CD14-positive monocyte (primary cell): ENCODE measurements around the gene TMEM184A. TPM values are rescaled to one million over a fixed set of nuclear protein-coding genes. Genes with fewer than 3 reads are reported as not detected.
"Not testable (repeated sequence)": the region's sequence is repeated elsewhere in the genome, so short reads cannot be mapped to it uniquely, and the experiment has no call there.

Experiments
- DNase-seq, 3 donors: peaks; one replicate each; pipeline ENCODE4 v3.0.0-alpha.2; 2011 to 2022
- H2AFZ ChIP-seq: 2 replicates; pipeline ENCODE4 v1.6.0; 2012; ENCODE audit warnings: mild to moderate bottlenecking, low read depth, low read length, inconsistent platforms; ENCODE audit not compliant: insufficient read depth, poor library complexity, severe bottlenecking
- H3K27ac ChIP-seq, 2 donors: 1 replicate in 1 of 2; 2 replicates in 1 of 2; pipeline ENCODE4 v1.5.1; 2012 to 2013; ENCODE audit warnings: low read length in 2 of 2, control low read depth in 1 of 2, inconsistent platforms in 1 of 2, low read depth in 1 of 2, mild to moderate bottlenecking in 1 of 2
- H3K27me3 ChIP-seq, 2 donors: one replicate each; pipeline versions ENCODE4 v1.6.0 to v1.6.1; 2011 to 2013; ENCODE audit warnings: low read length in 2 of 2; ENCODE audit not compliant: control insufficient read depth in 2 of 2, insufficient read depth in 2 of 2
- H3K36me3 ChIP-seq, 2 donors: replicated peaks in 1 of 2; 1 replicate in 1 of 2; 2 replicates in 1 of 2; pipeline versions ENCODE4 v1.5.1 to v1.6.1; 2012 to 2013; ENCODE audit warnings: low read length in 2 of 2, control low read depth in 1 of 2, inconsistent platforms in 1 of 2, mild to moderate bottlenecking in 1 of 2; ENCODE audit not compliant: insufficient read depth in 2 of 2, control insufficient read depth in 1 of 2
- H3K4me1 ChIP-seq, 2 donors: 1 replicate in 1 of 2; 2 replicates in 1 of 2; pipeline versions ENCODE4 v1.5.1 to v1.6.1; 2012 to 2013; ENCODE audit warnings: low read length in 2 of 2, control low read depth in 1 of 2, inconsistent platforms in 1 of 2, mild to moderate bottlenecking in 1 of 2, moderate library complexity in 1 of 2; ENCODE audit not compliant: insufficient read depth in 2 of 2, control insufficient read depth in 1 of 2
- H3K4me2 ChIP-seq: replicated peaks from 2 replicates; pipeline ENCODE3; 2012; ENCODE audit warnings: low read length, moderate library complexity, mild to moderate bottlenecking; ENCODE audit not compliant: poor library complexity, severe bottlenecking; ENCODE audit errors: extremely low read depth
- H3K4me3 ChIP-seq, 3 experiments: fragments of 200-600 bp in 1 of 3; sonication (generic) in 1 of 3; replicated peaks in 1 of 3; 1 replicate in 2 of 3; 2 replicates in 1 of 3; pipeline ENCODE4 v1.5.1; 2011 to 2013; ENCODE audit warnings: low read length in 3 of 3, mild to moderate bottlenecking in 3 of 3, control low read depth in 2 of 3, low read depth in 2 of 3, inconsistent platforms in 1 of 3, moderate library complexity in 1 of 3
- H3K79me2 ChIP-seq: 2 replicates; pipeline ENCODE4 v1.6.0; 2012; ENCODE audit warnings: mild to moderate bottlenecking, control low read depth, inconsistent platforms, low read length, moderate library complexity; ENCODE audit not compliant: insufficient read depth
- H3K9ac ChIP-seq: 2 replicates; pipeline ENCODE4 v1.6.0; 2017; ENCODE audit warnings: low read length, mild to moderate bottlenecking; ENCODE audit not compliant: insufficient read depth, poor library complexity, severe bottlenecking
- H3K9me3 ChIP-seq, 2 donors: replicated peaks in 1 of 2; 1 replicate in 1 of 2; 2 replicates in 1 of 2; pipeline versions ENCODE4 v1.5.1 to v1.6.1; 2012 to 2013; ENCODE audit warnings: low read length in 2 of 2, control low read depth in 1 of 2; ENCODE audit not compliant: control insufficient read depth in 1 of 2, insufficient read depth in 1 of 2
- H4K20me1 ChIP-seq: 2 replicates; pipeline ENCODE4 v1.6.0; 2012; ENCODE audit warnings: mild to moderate bottlenecking, low read length, control low read depth, moderate library complexity; ENCODE audit not compliant: insufficient read depth
- H3K27ac Mint-ChIP-seq, 7 donors: one replicate each; pipeline ENCODE4 v1.8.0; 2020; ENCODE audit warnings: mild to moderate bottlenecking in 7 of 7, mixed read lengths in 7 of 7, moderate library complexity in 6 of 7, inconsistent platforms in 2 of 7
- H3K27me3 Mint-ChIP-seq, 3 donors: one replicate each; pipeline ENCODE4 v1.8.0; 2021 to 2022; ENCODE audit warnings: low read depth in 3 of 3, mild to moderate bottlenecking in 3 of 3, mixed read lengths in 3 of 3, moderate library complexity in 3 of 3, inconsistent platforms in 1 of 3
- H3K36me3 Mint-ChIP-seq, 2 donors: one replicate each; pipeline ENCODE4 v1.8.0; 2020; ENCODE audit warnings: mixed read lengths in 2 of 2, inconsistent platforms in 1 of 2, mild to moderate bottlenecking in 1 of 2
- H3K4me1 Mint-ChIP-seq: one replicate; pipeline ENCODE4 v1.8.0; 2020; ENCODE audit warnings: mild to moderate bottlenecking, mixed read lengths
- H3K4me3 Mint-ChIP-seq, 2 donors: one replicate each; pipeline ENCODE4 v1.8.0; 2020; ENCODE audit warnings: mild to moderate bottlenecking in 2 of 2, mixed read lengths in 2 of 2, moderate library complexity in 1 of 2
- H3K9me3 Mint-ChIP-seq, 7 donors: one replicate each; pipeline ENCODE4 v1.8.0; 2020 to 2022; ENCODE audit warnings: mixed read lengths in 7 of 7, mild to moderate bottlenecking in 6 of 7, moderate library complexity in 6 of 7, inconsistent platforms in 2 of 7
- WGBS: methylation state at CpG from one replicate; pipeline ENCODE4 v1.1.5; 2013; ENCODE audit warnings: missing lambda C conversion rate; ENCODE audit not compliant: insufficient coverage; 5-methylcytosine and 5-hydroxymethylcytosine counted together
- intact Hi-C, 2 donors: fragments of 100-400 bp; cut with micrococcal nuclease; formaldehyde crosslinking; loops; one replicate each; pipeline versions ENCODE4 v1.15.0 to v1.15.1; 2023
- polyA plus RNA-seq, 3 donors: library from polyadenylated mRNA; depleted of rRNA in 1 of 3; unstranded in 2 of 3; stranded (reverse) in 1 of 3; fragments of 300-500 nt in 2 of 3; fragments of >200 nt in 1 of 3; fragmentation: Illumina TruSeq in 2 of 3; gene quantifications; 1 replicate in 2 of 3; 2 replicates in 1 of 3; pipeline ENCODE4 v1.2.3, GENCODE V29; 2012 to 2021
- TF ChIP-seq, protein P1 (sequence below): fragments of 200-600 bp; IDR thresholded peaks from one replicate; pipeline ENCODE4 v1.8.0; 2022; ENCODE audit warnings: antibody characterized with exemption, mild to moderate bottlenecking

TMEM184A gene
- polyA plus RNA-seq, 3 donors, result not detected

DNA sequence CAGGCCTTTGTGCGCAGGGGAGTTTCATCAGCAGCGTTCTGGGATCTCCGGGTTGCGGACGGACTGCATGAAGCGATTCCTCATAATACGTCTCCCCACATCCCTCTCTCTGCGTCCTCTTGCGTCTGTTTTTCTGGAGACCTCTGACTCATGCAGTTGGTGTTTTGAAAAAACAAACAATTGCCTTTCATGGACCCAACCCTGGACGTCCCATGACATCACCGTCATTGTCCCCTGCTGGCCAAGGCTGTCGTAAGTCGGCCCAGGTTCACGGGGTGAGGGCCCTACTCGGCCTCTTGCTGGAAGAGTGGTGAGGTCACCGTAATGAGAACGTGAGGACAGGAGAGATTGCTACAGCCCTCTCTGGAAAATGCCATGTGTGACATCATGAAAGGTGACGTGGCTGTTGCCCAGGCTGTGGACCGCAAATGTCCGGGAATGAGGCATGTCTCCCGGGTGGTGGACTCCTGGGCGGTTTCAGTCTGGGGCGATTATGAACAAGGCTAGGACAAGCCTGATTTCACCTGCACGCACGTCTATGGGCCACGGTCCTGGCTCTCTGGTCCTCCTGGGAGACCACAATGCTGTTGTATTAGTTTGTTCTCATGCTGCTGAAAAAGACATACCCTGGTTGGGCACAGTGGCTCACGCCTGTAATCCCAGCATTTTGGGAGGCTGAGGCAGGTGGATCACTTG, 35.3 kb downstream of the TMEM184A start:
- no peak overlapping the region for H3K9ac ChIP-seq
- H3K27ac ChIP-seq, result no peak overlapping the region
- 95% methylated on average over 19 of the region's 27 CpGs for WGBS
- H3K4me3 ChIP-seq, result no peak overlapping the region
- peaks cover 0 to 2% of the 10 kb centered on the region in 2 donors for H3K4me1 ChIP-seq
- H3K27me3 ChIP-seq, result no peaks in the 10 kb centered on the region
- H2AFZ ChIP-seq, result no peak overlapping the region
- TF ChIP-seq, protein P1, sequence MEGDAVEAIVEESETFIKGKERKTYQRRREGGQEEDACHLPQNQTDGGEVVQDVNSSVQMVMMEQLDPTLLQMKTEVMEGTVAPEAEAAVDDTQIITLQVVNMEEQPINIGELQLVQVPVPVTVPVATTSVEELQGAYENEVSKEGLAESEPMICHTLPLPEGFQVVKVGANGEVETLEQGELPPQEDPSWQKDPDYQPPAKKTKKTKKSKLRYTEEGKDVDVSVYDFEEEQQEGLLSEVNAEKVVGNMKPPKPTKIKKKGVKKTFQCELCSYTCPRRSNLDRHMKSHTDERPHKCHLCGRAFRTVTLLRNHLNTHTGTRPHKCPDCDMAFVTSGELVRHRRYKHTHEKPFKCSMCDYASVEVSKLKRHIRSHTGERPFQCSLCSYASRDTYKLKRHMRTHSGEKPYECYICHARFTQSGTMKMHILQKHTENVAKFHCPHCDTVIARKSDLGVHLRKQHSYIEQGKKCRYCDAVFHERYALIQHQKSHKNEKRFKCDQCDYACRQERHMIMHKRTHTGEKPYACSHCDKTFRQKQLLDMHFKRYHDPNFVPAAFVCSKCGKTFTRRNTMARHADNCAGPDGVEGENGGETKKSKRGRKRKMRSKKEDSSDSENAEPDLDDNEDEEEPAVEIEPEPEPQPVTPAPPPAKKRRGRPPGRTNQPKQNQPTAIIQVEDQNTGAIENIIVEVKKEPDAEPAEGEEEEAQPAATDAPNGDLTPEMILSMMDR, result no peak
- Mint-ChIP-seq H3K4me3 (no peak overlapping the region), H3K36me3 (no peaks in the 10 kb centered on the region), H3K4me1 (peaks cover 6% of the 10 kb centered on the region), H3K9me3 (peaks cover 0 to 21% (median 9%) of the 10 kb centered on the region in 7 donors), H3K27ac (peak overlapping the region in 1 of 7 donors; percentile 54), H3K27me3 (peaks cover 0 to 3% (median 0%) of the 10 kb centered on the region in 3 donors)
- H3K4me2 ChIP-seq, result no peak overlapping the region
- H3K9me3 ChIP-seq, result no peaks in the 10 kb centered on the region
- intact Hi-C loops, result no loop called here
- no peaks in the 10 kb centered on the region for H3K36me3 ChIP-seq
- no peaks in the 10 kb centered on the region for H4K20me1 ChIP-seq
- H3K79me2 ChIP-seq, result no peaks in the 10 kb centered on the region
- peak in 1 of 3 donors; percentile 49 for DNase-seq

DNA sequence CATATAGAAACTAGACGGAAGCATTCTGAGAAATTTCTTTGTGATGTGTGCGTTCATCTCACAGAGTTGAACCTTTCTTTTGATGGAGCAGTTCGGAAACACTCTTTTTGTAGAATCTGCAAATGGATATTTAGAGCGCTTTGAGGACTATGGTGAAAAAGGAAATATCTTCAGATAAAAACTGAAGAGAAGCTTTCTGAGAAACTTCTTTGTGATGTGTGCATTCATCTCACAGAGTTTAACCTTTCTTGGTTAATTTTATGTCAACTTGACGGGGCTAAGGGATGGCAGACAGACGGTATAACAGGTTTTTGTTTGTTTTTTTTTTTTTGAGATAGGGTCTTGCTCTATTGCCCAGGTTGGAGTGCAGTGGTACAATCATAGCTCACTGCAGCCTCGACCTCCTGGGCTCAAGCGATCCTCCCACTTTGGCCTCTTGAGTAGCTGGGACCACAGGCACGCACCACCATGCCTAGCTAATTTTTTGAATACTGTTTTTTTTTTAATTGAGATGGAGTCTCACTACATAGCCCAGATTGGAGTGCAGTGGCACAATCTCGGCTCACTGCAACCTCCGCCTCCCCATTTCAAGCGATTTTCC, 36.6 kb downstream of the TMEM184A start:
- not testable (repeated sequence) for H3K9me3 ChIP-seq, H3K36me3 ChIP-seq, H3K4me3 Mint-ChIP-seq, H3K36me3 Mint-ChIP-seq, H3K27me3 ChIP-seq, H3K4me3 ChIP-seq, H3K27me3 Mint-ChIP-seq, H3K79me2 ChIP-seq, H3K9ac ChIP-seq, H3K4me1 ChIP-seq, H3K27ac ChIP-seq, H2AFZ ChIP-seq, H4K20me1 ChIP-seq, DNase-seq, H3K27ac Mint-ChIP-seq, H3K4me2 ChIP-seq
- peaks cover 12% of the 10 kb centered on the region for H3K4me1 Mint-ChIP-seq
- 95% methylated on average over 7 of the region's 12 CpGs for WGBS
- H3K9me3 Mint-ChIP-seq, result peaks cover 0 to 21% (median 9%) of the 10 kb centered on the region in 7 donors
- intact Hi-C loops, result loop anchor here in 1 of 2 donors (10.0 kb wide), 1 partner anchor 45 kb away; no protein-coding TSS in a partner anchor
